ENCODE measurements around the gene PDZD4.

PDZD4 gene

DNA sequence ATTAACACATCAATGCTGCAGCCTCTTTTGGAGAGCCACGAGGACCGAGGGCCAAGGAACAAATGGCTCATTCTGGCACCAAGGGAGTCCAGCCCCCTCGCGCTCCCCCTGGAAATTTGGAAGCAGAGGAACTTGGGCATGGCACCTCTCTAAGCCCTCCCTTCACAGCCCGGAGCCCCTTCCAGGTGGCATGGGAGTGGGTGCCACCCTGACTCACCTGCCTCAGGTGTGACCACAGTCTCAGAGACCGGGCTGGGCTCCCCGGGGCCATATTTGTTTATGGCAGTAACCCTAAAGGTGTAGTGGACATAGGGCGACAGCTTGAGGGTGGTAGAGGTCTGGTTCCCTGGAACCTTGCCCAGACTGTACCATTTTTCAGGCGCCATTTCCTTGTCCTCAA, 36.8 kb upstream of the PDZD4 start:
- DNase-seq = no peak

DNA sequence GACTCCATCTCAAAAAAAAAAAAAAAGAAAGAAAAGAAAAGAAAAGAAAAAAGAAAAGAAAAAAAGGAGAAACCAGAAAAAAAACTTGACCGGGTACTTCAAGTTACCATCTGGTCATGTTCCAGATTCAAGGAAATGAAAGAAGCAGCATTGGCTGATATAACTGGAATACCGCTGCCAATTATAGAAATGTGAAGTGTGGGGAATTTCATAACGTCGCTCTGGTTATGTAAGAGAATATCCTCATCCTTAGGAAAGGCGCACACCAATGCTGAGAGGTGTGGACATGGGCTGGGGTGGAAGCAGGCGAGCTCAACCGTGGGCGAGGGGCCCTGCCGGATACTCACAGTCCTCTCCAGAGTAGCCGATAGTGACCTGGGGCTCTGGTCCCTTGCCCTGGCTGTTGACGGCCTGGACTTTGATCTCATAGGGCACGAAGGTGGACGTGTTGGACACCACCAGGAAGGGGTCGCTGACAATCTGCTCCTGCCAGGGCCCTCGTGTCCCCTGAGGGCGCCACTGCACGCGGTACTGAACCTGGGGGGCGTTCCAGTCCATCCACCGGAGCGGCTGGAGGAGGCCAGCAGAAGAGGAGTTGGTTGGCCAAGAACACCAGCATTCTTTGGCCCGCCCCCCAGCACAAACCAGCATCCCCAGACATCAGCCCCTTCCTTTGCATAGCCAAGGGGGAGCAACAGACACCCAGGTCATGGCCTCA, 36.1 kb upstream of the PDZD4 start:
- no peak for DNase-seq

DNA sequence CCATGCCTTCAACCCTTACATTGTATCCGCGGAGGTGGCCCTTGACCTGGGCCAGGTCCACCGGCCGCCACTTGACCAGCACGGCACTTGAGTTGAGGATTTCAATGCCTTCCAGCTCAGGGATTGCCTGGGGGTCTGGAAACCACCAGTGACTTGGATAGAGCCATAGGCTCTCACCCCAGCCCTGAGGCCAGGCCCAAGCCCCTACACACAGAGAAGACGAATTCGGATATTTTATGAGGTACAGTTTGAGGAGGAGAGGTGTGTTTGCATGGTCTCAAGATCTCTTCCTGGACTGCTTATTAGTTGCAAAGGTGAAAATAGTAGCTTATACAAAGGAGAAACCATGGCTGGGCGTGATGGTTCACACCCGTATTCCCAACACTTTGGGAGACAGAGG, 35.3 kb upstream of the PDZD4 start:
- DNase-seq = no peak

DNA sequence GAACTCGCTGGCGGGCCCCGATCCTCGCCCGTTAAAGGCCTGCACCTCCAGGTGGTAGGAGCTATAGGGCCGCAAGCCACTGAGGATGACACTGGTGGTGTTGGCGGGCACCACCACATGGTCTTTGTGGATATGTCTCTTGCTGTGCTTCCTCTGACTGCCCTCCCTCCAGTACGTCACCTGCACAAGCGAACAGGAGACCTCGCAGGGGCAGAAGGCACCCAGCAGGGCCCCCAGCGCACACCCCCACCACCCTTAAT, 34.9 kb upstream of the PDZD4 start:
- DNase-seq = no peak

DNA sequence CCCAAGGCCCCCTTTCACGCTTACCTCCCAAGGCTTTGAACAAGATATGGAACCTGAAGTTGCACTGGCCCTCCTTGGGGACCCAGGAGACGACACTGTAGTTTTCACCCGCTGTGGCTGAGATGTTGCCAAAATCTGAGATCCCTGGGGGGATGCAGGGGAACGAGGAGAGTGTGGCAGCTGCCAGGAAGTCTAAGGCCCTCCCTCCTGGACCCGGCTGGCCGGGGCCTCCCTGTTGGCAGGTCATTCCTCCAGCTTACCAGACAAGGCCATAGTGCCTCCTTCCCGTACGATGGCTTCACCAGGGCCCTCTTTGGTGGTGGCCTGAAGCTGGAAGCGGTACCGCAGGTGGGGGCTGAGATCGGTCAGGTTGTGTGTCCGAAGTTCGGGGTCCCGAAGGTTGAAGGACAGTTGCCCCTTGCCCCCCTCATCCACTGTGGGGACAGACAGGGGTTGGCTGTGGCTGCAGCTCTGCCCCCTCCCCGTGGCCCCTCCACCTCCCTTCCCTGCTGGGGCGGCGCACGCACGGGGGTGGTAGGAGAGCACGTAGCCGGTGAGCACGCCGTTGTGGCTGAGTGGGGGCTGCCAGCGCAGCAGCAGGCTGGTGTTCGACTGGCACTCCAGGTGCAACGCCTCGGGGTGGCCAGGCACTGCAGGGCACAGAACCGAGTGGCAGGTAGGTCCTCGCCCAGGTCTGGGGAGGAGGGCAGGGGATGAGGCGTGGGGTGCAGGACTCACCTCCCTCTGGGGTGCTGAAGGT, 34.4 kb upstream of the PDZD4 start:
- DNase-seq = no peak

DNA sequence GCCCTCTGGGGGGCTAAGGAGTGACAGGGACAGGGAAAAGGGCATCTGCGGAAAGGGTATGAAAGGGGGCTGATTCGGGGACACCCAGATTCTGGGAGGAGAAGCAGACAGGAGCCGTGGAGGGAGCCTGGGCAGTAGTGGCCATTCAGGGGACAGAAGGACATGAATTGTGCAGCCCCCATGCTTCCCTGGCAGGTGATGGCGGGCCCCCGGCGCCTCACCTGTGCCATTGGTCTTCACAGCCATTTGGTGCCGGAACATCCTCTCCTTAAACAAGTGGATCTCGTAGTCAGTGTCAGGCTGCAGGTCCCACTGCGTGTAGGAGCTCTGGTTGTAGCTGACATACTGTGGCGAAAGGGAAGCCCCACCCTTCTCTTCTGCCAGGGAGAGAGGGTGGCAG, 33.8 kb upstream of the PDZD4 start:
- DNase-seq = no peak

DNA sequence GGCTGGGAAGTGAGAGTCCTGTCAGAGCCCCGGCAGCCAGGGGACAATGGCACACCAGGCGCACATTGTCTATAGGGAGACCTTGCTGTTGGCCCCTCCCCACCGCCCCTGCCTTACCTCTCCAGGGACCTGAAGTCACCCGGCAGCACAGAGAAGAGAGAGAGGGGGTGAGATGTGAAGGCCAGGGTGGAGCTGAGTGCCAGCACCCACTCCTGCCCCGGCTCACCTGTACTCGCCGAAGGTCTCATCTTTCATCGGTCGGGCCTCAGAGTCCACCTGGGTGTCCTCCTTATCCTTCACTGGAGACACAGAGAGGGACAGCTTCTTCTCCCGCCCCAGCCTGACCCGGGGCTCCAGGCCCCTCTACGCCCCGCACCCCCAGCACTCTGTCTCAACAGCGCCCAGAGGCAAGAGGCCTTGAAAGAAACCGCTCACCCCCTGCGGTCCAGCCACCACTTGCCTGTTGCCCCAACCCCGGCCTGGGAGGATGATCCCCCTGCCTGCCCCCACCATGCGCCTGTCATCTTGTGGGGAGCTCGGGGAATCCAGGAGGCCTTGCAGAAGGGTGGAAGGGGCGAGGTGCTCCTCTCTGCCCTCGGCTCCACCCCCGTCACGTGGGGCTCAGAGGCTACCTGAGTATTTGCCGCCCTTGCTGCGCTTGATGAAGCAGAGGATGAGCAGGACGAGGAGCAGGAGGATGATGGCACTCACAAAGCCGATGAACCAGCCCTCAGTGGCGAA, 33.1 kb upstream of the PDZD4 start:
- no peak for DNase-seq

DNA sequence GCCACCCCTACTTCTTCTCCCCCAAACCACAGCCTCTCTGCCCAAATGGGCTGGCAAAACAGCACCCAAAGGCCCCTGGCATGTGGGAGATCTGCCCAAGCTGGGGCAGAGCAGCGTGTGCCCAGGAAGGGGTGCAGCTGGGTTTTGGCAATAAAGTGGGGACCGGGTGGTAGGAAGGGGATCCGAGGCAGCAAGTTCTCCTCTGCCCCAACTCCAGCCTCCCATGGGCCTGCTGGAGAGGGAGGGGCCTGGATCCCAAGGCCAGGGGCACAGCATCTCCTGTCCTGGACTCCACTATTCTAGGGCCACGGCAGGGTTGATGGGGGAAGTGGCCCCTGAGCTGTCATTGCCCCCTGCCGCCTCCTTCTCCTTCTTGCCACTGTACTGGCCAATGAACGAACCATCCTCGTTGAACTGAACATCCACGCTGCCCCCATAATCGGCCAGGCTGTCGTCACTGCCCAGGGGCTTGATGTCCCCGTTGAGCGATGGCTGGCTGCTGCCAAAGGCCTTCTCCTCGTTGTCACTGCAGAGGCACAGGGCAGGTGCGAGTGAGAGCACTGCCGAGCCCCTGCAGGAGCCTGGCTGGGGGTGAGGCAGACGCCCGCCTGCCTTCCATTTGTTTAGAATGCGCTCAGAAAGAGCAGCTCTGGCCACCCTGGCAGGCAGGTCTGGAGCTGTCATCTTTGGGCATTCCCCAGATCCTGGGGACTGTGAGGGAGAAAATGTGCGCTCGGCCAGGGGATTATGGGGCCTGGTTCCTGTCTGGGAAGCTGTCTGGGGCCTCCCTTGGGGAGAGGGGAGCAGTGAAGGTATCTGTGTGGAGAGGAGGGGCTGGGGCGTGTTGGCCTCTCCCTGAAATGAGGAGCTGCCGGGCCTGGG, 32.3 kb upstream of the PDZD4 start:
- no peak for DNase-seq

DNA sequence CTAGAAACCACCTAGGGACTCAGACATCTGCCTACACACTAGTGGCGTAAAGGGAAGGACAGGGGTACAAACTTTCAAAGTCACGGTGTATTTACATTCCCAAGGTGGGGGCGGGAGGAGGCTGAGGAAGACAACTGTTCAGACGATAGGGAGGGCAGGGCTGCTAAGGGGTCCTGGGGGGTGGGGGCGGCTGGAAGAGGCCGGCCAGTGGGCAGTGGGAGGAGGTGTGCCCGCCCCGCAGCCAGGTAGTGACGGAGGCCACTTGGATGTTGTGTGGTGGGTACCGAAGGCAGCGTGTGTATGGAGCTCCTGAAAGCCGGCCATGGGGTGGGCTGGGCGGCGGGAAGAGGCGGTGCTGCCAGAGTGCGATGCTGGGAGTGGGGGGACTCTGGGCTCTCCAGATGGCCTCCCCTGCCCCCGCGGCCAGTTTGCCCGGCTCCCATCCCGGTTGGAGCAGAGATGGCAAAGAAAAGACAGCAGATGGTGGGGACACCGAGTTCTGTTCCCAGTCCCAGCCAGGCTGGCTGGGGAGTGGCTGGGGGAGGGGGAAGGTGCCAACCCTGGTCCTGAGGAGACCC, 31.5 kb upstream of the PDZD4 start:
- no peak for DNase-seq

DNA sequence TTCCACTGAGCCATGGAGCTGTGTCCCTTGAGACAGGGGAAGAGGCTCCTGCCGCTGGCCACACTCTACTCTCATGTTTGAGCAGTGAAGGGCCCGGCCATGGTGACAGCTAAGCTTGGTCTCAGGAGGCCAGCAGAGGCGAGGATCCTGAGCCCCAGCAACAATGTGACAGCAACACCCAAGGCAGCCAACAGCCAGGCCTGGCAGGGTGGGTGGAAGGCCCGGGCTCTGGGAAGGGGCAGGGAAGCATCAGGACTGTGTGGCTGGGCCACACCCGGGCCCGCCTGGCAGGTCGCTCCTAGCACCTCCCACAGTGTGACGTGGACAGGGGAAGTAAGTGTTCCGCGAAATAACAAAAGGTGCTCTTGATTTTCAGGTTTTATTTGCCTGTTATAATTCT, 30.8 kb upstream of the PDZD4 start:
- DNase-seq = no peak

DNA sequence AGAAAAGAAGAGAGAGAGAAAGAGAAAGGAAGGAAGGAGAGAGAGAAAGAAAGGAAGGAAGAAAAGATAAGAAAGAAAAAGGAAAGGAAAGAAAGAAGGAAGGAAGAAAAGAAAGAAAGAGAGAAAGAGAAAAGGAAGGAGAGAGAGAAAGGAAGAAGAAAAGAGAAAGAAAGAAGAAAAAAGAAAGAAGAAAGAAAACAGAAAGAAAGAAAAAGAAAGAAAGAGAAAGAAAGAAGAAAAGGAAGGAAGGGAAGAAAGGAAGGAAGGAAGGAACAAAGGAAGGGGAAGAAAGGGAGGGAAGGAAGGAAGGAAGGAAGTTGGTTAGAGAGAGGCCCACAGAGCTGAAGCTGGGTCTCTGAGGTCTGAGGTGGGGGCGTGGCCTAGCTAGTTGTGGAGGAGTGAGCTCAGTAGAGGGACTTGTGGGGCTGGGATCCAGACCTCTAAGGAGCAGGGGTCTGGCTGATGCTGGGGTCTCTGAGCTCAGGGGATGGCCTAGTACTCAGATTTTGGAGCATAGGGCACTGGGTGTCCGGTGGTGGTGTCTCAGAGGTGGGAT, 27.1 kb upstream of the PDZD4 start:
- no peak for DNase-seq

DNA sequence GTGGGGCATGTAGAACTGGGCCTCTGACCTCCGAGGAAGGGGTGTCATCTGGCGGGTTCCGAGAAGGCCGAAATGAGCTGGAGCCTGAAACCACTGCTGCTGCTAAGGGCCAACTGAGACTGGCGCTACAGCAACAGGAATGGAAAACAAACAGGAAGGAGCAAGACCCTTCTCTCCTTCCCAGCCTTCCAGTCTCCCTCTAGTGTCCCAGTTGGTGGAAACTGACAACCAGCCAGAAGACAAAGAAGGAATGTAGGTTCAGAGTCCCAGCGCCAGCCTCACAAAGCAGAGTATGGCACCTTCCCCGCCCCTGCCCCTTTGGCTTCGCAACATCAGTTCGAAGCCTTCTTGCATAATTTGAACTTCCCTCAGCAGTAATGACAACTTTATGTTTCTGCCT, 24.4 kb upstream of the PDZD4 start:
- DNase-seq = no peak

DNA sequence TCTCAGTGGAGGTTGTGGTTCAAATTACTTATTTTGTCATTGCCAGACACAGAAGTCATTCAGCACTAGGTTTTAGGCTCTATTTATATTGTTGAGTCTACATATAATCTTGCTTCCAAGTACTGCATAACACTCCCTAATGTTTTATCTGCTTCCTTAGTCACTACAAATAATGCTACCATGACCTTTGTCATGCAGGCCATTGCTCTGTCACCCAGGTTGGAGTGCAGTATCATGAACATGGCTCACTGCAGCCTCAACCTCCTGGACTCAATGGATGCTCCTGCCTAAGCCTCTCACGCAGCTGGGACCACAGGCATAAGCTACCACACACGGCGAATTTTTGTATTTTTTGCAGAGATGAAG, 23.5 kb upstream of the PDZD4 start:
- DNase-seq = no peak

DNA sequence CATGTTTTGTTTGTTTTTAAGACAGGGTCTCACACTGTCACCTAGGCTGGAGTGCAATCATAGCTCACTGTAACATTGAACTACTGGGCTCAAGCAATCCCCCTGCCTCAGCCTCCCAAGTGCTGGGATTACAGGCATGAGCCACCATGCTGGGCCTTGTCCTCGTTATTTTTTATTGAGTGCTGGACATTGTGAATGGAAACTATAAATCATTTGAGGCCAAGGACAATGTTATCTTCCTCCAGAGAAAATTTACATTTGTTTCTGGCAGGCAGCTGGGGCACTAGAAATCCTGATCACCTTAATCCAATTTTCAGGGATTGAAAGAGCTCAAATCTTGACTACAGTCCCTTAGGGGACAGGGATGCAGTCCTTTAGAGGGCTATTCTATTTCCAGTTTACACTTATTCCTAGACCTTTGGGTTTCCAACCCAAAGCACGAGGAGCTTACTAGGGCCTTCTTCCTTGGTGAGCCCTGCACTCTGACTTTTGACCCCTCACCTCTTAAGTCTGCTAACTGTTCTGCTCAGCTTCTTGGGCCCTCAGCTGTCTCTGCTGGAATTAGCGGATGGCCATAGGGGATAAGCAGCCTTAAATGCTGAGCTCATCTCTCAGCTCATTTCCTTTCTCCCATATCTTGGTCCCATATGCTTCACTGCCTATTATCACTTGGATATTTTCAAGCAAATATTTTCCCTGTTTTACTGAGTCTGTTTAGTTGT, 23.0 kb upstream of the PDZD4 start:
- no peak for DNase-seq

DNA sequence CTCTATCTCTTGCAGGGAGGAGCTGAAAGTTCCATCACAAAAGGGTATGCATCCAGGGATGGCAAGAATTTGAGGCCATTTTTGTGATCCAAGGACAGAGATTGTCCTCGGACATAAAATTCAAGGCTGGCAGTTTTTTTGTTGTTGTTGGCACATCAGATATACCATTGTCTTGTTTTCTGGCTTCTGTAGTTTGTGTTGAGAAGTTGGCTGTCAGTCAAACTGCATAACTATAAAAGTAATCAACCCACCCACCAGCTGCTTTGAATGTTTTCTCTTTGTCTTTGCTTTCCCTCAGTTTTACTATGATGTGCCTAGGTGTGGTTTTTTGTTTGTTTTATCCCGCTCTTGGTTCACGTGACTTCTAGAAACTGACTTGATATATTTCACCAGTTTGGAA, 21.6 kb upstream of the PDZD4 start:
- DNase-seq = no peak

DNA sequence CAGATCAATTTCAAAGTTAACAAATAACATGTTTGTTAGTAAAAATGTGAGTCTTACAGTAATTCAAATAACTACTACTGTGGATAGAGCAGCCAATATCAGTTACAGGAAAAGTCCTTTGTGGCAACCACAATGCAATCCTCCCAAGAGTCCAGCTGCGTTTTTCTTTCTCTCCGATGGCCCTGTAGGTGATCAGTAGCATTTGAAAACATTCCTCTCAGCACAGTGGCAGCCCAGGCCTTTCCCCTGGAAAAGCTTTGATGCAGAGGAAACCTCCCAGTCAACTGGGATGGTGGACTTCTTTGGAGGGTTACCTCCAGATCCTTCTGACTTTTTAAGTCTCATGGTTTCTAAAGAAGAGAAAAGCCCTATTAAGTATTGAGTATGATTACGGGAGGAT, 18.0 kb upstream of the PDZD4 start:
- no peak for DNase-seq

DNA sequence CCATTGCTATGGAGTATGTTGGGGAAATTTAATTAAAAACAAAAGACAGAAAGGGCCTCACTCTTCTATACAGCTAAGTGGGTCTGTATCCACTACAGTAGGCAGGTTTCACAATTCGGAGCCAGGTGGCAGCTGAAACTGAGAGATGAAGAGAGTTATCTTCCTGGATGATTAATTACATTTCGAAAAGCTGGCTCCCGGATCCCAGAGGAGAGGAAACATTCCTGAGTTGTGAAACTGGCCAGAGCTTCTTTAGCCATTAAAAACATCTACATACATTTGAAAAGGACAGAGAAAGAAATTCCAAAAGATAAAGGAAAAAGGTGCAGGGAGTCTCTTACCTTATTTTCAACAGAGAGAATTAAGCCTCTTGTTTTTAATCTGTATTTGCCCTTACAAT, 15.5 kb upstream of the PDZD4 start:
- no peak for DNase-seq

DNA sequence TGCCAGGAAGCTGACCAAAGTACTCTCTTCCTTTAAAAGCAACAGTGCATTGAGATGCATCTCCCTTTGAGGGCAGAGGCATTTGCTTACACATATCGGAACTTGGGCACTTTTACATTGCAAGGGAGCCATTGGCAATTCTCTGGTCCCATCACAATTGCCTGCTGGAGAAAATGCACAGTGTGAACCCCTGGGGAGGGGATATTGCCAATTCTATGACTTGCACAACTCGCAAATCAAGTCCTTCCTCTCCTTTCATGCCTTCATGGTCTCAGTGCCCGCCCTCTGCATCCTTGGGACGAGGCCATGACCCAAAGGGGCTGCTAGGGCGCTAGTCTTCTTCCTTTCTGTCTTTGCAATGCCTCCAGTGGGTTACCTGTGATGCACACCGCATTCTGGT, 14.9 kb upstream of the PDZD4 start:
- DNase-seq = no peak

DNA sequence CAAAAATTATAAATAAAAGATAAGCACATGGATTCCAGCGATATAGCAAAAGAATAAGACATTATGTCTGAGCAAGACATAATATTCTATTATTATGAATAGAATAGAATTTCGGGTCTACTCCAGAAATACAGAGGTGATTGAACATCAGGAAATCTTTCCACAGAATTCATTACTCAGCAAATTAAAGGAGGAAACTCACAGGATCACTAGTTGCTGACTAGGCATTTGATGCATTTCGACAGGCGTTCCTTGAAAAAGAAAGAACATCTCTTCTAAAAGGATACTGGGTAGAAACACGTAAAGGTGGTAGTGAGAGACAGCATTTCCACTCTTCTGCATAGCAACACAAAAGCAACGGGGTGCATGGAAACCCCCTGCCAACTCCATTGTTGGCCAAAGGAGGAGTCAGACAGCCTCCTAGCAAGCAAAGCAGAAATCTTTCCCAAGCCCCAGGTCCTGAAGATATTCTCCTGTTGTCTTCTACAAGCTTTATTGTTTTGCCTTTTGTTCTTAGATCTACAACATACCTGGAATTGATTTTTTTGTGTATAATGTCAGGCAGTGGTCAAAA, 14.3 kb upstream of the PDZD4 start:
- no peak for DNase-seq

DNA sequence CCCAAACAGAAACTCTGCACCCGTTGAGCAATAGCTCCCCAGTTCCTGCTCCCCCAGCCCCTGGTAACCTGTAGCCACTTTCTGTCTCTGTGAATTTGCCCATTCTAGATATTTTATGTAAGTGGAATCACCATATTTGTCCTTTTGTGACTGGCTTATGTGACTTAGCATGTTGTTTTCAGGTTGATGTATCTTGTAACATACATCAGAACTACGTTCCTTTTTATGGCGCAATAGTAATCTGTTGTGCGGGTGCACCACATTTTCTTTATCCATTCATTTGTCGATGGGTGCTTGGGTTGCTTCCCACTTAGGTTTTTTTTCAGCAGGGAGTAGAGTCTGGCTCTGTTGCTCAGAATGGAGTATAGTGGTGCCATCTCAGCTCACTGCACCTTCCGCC, 6.6 kb upstream of the PDZD4 start:
- DNase-seq = no peak

DNA sequence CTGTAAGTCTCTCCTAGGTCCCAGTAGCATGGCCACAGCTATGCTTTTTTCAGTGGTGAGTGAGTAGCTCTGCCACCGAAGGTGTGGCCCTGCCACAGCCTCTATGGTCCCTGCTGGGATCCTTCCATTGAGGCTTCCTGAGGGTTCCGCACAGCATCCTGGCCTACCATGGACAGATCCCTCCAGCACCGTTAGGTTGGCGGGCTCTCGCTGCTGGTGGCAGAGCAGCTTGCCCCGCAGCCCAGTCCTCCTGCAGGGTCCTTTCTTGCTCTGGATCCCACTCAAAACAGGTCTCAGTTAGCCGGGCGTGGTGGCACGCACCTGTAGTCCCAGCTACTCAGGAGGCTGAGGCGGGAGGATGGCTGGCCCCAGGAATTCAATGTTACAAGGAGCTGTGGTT, 2.4 kb upstream of the PDZD4 start:
- no peak for DNase-seq
